ENCODE data around the gene CYP27C1. TPM values are rescaled to one million over a fixed set of nuclear protein-coding genes. Genes with fewer than 3 reads are reported as not detected.
A peak's percentile ranks its signal among the peaks of the same experiment; 100 is the strongest.

The CYP27C1 gene
- total and polyA plus RNA-seq, 10 of the 15 experiments (the other 5 are each of a cell fraction or from before 2014, with no cell fraction given), result not detected

- TF ChIP-seq IKZF1 (conservative IDR thresholded peaks at IDR 0.05) (peak; percentile 36), HDAC2 (IDR thresholded peaks at IDR 0.05) (no peak)
- TF ChIP-seq, protein P1, sequence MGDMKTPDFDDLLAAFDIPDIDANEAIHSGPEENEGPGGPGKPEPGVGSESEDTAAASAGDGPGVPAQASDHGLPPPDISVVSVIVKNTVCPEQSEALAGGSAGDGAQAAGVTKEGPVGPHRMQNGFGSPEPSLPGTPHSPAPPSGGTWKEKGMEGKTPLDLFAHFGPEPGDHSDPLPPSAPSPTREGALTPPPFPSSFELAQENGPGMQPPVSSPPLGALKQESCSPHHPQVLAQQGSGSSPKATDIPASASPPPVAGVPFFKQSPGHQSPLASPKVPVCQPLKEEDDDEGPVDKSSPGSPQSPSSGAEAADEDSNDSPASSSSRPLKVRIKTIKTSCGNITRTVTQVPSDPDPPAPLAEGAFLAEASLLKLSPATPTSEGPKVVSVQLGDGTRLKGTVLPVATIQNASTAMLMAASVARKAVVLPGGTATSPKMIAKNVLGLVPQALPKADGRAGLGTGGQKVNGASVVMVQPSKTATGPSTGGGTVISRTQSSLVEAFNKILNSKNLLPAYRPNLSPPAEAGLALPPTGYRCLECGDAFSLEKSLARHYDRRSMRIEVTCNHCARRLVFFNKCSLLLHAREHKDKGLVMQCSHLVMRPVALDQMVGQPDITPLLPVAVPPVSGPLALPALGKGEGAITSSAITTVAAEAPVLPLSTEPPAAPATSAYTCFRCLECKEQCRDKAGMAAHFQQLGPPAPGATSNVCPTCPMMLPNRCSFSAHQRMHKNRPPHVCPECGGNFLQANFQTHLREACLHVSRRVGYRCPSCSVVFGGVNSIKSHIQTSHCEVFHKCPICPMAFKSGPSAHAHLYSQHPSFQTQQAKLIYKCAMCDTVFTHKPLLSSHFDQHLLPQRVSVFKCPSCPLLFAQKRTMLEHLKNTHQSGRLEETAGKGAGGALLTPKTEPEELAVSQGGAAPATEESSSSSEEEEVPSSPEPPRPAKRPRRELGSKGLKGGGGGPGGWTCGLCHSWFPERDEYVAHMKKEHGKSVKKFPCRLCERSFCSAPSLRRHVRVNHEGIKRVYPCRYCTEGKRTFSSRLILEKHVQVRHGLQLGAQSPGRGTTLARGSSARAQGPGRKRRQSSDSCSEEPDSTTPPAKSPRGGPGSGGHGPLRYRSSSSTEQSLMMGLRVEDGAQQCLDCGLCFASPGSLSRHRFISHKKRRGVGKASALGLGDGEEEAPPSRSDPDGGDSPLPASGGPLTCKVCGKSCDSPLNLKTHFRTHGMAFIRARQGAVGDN (IDR thresholded peaks at IDR 0.05), result no peak
These were observed 61.3 kb downstream of the CYP27C1 start (continued) for GRCh38 chr2:127158614-127159290.

DNA sequence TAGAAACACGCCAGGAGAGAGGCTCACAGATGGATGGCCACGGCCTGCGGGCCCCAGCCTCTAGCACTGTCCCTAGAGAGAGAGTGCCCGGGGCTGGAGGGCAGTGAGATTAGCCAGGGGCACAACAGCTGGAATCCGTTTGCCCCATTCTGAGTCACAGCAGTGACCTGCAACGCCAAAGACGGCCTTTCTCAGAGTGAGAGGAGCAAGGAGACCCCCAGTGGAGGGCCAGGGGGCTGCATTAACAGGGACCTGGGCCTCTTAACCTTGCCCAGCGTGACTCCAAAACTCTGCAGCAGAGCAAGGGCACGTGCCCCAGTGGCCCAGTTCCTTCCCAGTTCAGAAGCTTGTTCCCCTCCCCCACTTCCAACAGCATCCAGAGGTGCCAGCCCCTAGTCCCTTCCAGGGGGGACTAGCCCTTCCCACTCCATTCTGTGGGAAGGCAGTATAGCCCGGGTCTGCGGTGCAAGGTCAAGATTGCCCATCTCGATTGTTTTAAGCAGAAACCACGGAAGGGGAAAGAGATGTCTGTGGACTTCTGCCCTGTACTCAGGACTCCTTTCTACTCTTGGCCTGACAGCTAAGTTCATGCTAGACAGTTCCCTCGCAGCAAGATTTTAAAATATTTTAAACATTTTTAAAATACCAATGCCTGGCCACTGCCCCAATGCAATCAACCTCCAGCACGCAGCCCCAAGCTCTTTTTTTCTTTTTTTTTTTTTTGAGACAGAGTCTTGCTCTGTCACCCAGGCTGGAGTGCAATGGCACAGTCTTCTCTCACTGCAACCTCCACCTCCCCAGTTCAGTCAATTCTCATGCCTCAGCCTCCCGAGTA, 62.2 kb downstream of the CYP27C1 start:
- Histone ChIP-seq H3K4me3 (no peak overlapping the region), H3K4me2 (ENCODE audit: control insufficient read depth, insufficient read depth) (no peak overlapping the region), H3K9ac (ENCODE audit: control insufficient read depth, insufficient read depth, low read length) (no peak overlapping the region), H3K4me1 (ENCODE audit: control insufficient read depth, insufficient read depth, low read length) (no peaks in the 10 kb centered on the region), H3K9me3 (replicated peaks; ENCODE audit: control insufficient read depth, insufficient read depth, low read length) (no peaks in the 10 kb centered on the region), H3K79me2 (ENCODE audit: control insufficient read depth, insufficient read depth, low read length) (no peaks in the 10 kb centered on the region), H3K36me3 (ENCODE audit: control insufficient read depth in 2 of 2, insufficient read depth in 2 of 2, low read length in 1 of 2) (no peaks in the 10 kb centered on the region), H4K20me1 (ENCODE audit: control insufficient read depth, insufficient read depth) (no peaks in the 10 kb centered on the region), H3K27me3 (replicated peaks in 1 of 2; ENCODE audit: control insufficient read depth in 2 of 2, insufficient read depth in 2 of 2, low read length in 1 of 2) (no peaks in the 10 kb centered on the region; a peak in 1 of 4 replicates), H3K27ac (ENCODE audit: control insufficient read depth, insufficient read depth) (no peak overlapping the region), H2AFZ (ENCODE audit: control insufficient read depth, low read depth, low read length) (no peak overlapping the region)
- in situ Hi-C loops (cut with MboI) (no loop called here), intact Hi-C loops (cut with micrococcal nuclease; ENCODE audit: unreplicated experiment) (loop anchor here (5.0 kb wide), 1 partner anchor 91 kb away; no protein-coding TSS in a partner anchor)
- CTCF ChIA-PET, result interaction anchor here (1.1 kb wide), 1 partner anchor 18 kb away, joined by 4 read pairs; no protein-coding TSS in a partner anchor
- SMC1A ChIA-PET (ENCODE audit: uncharacterized antibody, unreplicated experiment), result no interaction called here
- no peak for FAIRE-seq
- BruUV-seq (replicated peaks), result no TSS peak
- no peak for DNase-seq (ENCODE audit: low read depth, low spot score)
- peak; percentile 63 for ATAC-seq
- RAD21 ChIA-PET (ENCODE audit: unreplicated experiment), result interaction anchor here (1.3 kb wide), 2 partner anchors 58 to 90 kb away, joined by 4 to 5 read pairs; no protein-coding TSS in a partner anchor
- POLR2A ChIA-PET, result no interaction called here
- WGBS (ENCODE audit: insufficient coverage, insufficient replicate concordance, low lambda C conversion rate, missing lambda C conversion rate), result 30% methylated on average over 16 of the region's 16 CpGs
- TF ChIP-seq, protein P2, sequence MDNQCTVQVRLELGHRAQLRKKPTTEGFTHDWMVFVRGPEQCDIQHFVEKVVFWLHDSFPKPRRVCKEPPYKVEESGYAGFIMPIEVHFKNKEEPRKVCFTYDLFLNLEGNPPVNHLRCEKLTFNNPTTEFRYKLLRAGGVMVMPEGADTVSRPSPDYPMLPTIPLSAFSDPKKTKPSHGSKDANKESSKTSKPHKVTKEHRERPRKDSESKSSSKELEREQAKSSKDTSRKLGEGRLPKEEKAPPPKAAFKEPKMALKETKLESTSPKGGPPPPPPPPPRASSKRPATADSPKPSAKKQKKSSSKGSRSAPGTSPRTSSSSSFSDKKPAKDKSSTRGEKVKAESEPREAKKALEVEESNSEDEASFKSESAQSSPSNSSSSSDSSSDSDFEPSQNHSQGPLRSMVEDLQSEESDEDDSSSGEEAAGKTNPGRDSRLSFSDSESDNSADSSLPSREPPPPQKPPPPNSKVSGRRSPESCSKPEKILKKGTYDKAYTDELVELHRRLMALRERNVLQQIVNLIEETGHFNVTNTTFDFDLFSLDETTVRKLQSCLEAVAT (IDR thresholded peaks at IDR 0.05), result no peak
- TF ChIP-seq ZZZ3 (IDR thresholded peaks at IDR 0.05; ENCODE audit: control insufficient read depth, insufficient read length, low read depth), result no peak
- TF ChIP-seq ASH2L (IDR thresholded peaks at IDR 0.05; ENCODE audit: borderline replicate concordance, low read depth), result no peak
- no peak for TF ChIP-seq HSF1 (IDR thresholded peaks at IDR 0.05; ENCODE audit: low read depth, low read length)
- no peak for TF ChIP-seq RBBP5 (conservative IDR thresholded peaks at IDR 0.05)
- TF ChIP-seq, protein P3, sequence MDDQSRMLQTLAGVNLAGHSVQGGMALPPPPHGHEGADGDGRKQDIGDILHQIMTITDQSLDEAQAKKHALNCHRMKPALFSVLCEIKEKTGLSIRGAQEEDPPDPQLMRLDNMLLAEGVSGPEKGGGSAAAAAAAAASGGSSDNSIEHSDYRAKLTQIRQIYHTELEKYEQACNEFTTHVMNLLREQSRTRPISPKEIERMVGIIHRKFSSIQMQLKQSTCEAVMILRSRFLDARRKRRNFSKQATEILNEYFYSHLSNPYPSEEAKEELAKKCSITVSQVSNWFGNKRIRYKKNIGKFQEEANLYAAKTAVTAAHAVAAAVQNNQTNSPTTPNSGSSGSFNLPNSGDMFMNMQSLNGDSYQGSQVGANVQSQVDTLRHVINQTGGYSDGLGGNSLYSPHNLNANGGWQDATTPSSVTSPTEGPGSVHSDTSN (IDR thresholded peaks at IDR 0.05; ENCODE audit: insufficient replicate concordance, low read depth, low read length), result no peak
